NCI-H128 (cell line): Measurements from ENCODE around the gene C8B.

Experiments used
- DNase-seq: peaks from one replicate; lab custom pipeline; 2025; ENCODE audit not compliant: unreplicated experiment; lab: John Stamatoyannopoulos, UW

Gene C8B

DNA sequence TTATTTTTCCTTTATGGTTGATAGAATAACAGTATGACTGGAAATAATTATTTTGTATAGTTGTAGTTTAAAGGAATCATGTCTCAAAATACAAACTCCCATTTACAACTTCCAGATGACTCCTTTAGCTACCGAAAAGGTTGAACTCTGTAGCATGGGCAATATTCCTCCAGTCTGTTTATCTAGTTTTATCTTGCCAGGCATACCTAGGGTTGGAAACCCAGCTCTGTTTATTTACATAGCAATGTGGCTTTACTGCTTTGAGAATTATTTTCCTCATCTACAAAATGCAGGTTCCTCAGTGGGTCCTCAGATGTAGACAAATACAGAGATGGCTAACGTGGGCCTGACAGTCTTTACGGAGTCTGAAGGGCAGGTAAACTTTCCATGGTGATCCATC, 60.1 kb downstream of the C8B start:
- no peak for DNase-seq

DNA sequence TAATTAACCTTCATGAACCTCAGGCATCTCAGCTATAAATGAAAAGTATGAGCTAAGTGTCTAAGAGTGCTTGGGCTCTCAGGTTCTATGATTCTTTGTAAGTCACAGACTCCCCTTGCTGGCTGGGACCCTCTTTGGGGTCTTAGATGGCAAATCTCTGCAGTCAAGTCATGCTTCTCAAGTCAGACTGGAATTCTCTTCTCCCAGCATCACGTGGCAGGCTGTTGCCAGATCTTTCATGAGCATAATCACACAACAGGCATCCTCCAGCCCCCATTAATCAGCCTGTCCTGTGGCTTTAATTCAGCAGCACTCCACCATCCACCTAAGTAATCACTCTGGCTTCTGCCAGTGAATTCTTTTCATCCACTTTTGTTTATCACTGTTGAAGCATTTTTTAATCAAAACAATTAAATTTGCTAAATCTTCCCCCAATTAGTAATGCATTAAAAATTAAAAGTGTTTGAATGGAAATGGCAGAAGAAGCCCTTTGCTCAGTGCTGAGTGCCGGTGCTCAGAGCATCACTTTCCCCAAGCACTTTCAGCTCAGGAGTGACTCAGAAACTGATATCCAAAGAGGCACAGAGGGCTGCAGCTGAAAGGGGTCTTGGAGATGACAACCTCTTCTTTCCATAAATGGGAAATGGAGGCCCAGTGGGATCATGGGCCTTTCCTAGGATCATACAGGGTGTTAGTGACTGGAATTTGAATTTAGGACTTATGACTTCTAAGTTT, 61.0 kb downstream of the C8B start:
- DNase-seq, result no peak

DNA sequence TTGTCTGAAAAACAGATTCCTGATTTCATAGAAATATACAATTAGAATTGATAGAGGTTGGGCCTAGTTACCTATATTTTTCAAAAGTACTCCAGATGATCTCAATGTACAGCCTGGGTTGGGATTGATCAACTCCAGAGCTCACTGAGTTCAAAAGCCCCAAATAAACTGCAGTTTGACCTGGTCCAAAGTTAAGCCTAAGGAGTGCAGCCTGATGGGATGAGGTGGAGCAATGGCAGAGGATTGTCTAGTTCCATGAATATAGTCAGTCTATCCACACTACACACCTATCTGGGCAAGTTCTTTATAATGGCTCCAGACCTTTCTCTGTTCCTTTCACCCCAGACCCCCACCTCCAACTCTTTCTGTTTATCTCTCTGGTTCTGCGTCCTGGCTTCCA, 62.0 kb downstream of the C8B start:
- DNase-seq, result no peak

DNA sequence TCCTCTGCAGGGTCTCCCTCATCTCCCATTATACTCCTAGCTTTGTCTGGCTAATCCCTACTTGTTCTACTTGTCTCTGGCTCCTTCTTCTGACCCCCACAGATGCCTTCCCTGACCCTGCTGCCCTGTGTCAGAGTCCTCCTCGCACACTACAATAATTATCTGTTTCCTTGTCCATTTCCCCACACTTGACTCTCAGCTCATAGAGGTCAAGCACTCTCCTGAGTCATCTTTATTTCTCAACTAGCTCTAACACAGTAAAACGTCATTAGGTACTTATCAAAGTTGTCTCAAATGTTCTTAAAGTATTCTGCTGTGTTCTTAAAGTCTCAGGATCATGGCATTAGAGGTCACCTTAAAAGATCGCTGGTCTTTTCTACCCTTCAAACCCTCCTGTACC, 64.1 kb downstream of the C8B start:
- DNase-seq, result no peak

DNA sequence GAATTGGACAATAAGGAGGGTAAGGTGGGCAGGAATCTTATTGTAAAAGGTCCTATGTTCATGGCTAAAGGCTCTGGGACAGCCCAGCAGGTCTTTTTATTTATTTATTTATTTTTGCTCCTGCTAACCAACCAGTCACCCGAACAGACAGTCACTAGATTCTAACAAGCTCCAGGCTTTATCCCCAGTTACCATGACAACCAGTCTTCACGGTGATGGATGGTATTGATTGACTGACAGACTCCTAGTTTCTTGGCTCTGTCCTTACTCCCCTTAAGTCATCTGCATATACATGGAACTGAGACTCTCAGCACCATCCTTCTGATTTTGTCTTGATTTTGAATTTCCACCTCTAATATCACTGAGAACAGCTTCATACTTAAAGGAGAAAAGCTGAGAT, 66.9 kb downstream of the C8B start:
- DNase-seq, result no peak

DNA sequence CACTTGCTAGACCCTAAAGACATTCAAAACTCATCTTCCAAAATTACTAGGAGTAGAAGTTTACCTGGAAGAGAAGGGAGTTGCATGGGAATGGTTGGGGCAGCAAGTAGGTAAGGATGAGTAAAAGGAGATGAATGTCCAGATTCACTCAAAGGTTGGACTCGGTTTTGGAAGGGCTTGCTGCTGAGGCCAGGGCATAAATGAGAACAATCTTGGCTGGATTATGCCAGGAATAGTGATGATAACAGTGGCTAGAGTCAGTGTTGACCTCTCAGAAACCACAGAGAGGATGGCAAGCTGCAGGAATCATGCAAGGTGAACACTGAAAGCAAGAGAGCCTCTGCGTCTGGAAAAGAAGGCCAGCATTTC, 67.8 kb downstream of the C8B start:
- no peak for DNase-seq

DNA sequence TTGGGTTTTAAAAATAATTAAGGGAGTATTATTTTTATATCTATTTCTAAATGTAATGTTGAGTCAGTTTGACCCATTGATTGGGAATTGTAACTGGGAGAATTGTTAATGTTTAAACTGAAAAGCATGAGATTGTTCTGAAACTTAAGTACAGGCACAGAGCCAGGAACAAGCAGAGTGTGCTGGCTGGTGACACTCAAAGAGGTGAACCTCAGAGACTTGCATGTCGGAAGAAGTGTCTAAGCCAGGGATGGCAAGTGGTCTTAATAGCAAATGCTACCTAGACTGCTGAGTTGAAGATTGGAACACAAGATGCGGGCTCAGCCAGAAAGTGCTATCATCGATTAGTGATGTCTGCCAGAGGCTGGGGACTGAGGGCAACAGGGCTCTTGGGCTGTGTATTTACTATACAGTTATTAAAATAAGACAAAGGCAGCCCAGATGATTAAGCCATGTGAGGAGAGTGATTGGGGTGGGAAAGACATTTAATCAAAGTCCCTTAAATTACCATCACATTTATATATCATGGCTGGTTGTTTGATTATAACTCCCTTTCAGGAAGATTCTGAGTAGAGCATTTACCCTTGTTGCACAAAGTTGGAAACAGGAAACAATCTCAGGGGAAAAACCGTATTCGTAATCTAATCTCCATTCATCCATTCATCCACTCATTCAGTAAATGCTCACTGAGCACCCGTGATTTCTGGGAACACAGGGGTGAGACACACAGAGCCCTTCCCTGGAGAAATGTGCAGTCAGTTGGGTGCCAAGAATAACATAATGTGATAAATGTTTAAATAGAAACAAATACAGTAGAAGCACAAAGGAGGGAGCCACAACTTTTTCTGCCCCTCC, 68.4 kb downstream of the C8B start:
- no peak for DNase-seq

DNA sequence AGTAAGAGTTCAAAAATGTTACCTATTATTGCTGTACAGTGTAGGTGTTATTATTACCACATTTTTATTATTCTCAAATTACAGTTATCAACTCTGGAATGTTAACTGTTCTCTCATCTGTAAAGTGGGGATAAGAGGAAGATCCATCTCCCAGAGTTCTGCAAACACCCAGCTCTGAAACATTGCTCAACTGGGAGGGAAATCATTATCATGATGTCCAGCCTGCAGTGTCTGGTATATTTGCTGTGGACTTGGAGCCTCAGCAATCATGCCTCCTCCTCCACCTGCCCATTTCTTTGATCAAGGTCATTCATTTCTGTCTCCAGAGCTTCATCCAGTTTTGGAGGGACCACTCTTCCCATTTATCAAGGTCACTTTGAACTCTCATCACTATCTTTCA, 71.8 kb downstream of the C8B start:
- no peak for DNase-seq

DNA sequence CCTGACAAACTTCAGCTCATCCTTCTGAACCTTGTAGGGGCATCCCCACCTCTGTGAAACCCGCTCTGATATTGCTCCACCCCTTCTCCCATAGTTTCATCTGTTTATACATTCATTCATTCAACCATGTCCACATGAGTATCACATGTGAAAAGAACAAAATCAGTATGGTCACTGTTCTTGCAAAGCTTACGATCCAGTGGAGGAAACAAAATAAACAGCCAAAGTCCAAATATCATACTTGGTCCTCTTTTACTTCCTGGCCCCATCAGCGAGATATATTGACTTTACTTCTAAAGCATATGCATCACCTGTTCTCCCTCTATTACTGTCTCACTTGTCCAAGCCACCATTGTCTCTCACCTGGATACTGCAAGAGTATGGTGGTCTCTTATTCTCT, 75.6 kb downstream of the C8B start:
- DNase-seq, result no peak

DNA sequence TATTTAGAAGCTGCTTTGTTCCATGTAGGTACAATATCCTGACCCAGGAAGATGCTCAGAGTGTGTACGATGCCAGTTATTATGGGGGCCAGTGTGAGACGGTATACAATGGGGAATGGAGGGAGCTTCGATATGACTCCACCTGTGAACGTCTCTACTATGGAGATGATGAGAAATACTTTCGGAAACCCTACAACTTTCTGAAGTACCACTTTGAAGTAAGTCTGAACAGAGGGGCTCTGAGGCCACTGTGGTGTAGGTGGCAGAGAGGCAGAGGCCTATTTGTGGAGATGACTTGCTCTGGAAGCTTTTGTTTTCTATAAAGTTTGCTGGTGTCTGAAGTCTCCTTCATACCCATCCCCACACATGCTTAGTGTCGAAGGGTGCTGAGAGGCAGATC, 84.4 kb downstream of the C8B start:
- DNase-seq, result no peak

DNA sequence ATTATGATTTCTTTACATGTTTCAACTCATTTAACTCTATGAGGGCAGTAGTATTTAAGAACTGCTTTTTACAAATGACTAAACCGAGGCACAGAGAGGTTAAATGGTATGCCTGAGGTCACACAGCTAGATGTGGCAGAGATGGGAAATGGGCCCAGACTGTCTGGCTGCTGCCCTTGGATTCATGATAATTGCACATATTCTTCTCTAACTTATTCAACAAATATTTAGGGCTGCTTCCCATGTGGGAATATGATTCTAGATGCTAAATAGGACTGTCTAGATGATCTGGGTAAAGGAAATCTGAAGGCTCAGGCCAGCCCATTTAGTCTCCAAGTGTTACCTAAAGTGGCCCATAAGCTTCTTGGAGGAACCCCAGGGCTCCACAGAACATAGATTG, 85.0 kb downstream of the C8B start:
- no peak for DNase-seq
